Measurements from ENCODE around the gene ADO.
"Not testable (repeated sequence)": the region's sequence is repeated elsewhere in the genome, so short reads cannot be mapped to it uniquely, and the experiment has no call there.

Gene ADO

DNA sequence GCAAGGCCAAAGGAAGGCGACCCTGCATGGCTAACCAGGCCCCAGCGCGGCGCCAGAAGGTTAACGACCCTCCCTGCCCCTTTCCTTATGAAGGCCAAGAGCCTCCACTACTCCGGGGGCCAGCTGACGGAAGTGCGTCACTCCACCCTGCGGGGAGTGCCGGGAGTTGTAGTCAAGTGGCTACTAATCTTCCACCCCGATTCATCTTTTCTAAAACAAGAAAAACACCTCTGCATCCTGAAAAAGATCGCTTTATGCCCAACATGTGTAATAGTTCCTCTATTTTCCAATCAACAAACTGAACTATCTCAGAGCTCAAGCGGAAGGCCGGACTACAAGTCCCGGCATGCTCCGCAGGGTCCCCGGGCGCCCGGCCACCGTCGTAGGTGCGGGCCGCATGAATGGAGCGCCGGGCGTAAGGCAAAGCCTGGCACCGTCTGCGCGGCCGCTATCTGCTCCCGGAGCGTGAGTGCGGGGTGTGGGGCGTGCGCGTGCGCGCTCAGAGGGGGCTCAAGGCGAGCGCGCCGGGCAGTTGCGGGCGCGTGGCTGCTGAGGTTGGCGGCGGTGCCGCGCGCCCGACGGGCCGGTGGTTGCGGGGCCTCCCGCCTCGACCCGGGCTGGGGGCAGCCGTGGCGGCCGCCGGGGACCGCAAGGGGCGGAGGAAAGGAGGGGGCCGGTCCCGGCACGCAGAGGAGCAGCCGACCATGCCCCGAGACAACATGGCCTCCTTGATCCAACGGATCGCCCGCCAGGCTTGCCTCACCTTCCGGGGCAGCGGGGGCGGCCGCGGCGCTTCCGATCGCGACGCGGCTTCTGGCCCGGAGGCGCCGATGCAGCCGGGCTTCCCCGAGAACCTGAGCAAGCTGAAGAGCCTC lies at the start of gene ADO:
ADO (plus strand) TSS at position 365 of the 875 bp plus-strand sequence; CDS start at position 705, 340 bp downstream.
- peak; percentile 93 to 94 for DNase-seq

DNA sequence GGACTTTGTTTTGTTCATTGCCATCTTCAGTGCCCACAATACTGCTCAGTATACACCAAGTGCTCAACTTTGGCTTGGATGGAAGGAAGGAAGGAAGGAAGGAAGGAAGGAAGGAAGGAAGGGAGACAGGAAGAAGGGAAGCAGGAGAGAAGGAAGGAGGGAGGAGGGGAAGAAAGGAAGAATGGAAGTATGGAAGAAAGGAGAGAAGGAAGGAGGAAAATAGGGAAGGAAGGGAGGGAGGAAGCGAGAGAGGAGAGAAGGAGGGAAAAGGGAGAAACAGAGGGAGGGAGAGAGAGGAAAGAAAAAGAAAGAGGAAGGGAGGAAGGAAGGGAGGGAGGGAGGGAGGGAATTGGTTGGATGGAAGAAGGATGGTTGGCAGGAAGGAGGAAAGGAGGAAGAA lies 49.6 kb upstream of the ADO start:
- no peak for DNase-seq

DNA sequence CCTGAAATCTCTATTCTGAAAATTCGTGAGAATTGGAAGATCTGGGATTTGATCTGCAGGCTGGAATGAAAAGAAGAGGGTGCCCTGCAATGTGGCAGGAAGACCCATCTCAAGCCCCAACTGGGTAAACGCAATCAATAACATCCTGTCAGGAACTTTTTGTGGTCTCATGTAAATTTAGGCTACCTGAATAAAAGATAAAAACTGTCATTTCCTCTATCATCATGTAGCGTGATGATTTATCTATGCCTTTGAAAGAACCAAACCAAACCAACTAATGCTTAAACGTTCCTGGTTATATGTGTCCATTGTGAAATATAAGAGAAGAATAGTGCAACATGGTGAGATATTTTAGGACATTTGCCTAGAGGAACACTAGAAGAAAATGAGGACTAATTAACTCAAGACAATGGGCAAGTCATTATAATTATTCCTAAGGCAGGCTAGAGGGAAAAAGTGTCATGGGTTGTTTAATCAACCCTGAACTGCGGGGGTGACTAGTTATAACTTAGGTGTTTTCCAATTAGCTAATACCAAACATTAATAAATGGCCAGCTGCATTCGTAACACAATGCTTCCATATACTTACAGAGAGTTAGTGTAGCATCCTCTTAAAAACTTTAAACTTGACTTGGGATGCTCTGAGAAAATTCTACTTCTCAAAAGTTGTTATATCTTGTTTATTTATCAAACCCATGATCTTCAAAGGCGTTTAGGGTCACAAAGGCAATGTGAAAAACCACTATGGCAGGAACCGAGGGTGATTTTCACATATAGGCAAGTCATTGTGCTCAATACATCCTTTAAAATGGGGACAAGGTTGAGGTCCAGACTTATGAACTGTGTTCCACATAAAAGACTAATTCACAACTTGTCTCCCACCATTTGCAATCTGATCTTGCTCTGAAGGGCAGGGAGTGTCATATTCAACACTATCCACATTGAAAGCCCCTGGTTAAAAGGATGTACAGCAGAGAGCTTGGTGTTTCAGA lies 48.6 kb upstream of the ADO start:
- no peak for DNase-seq

DNA sequence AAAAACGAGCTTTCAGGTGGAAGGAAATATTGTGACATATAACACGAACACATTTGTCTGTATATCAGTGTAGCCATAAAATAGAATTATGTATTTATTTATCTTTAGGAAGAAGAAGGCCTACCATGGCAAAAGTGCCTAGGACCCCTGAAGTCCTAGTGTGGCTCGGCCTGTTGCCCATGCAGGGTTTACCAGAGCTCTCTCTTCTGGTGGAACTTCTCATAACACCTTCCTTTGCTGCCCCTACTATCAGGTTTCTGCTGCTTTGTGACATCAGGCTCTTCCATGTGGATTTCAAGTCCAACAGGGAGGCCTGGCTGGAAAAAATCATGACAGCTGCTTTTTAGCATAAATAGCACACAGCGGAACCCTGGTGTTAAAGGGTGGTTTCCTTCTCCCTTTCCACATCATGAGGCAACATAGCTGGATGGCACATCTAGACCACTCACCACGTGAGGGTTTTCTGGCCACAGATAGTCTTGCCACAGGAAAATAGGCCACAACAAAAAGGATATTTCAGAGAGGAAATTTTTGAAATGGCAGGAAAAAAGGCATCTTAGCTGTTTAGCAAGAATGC lies 44.8 kb upstream of the ADO start:
- DNase-seq = peak; percentile 38 to 48

DNA sequence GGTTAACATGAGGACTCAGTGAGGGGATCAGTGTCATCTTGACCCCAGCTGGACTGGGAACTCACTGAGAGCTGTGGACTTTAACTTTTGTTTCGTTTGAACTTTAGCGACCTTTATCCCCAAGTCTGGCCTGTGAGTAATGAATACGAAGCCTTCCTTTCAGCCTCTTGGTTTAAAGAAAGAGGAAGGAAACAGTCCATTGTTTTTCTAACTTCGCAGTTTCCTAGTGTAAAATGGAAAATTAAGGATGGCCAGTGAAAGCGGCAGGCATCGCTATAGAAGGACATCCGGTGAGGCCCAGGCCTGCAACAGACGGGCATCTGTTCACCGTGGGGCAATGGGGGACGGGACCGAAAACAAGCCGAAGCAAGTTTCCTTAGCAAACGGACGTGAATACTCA lies 44.1 kb upstream of the ADO start:
- peak; percentile 71 to 76 for DNase-seq

DNA sequence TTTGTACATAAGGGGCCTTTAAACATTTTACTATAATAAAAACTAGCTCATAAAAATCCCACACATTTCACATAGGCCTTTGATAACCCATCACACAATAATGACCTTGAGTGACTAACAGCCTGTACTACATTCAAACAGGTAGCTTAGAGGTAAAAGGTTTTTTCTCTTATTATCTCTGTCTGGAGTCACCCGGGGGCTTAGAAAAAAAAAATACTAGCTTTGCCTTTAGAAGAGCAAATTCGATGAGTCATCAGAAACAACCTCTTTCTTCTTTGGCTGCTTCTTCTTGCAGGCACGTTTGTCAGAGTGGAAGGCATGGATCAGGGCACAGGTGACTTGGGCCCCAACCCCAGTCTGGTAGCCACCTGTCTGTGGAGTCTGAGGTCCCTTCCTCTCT lies 43.4 kb upstream of the ADO start:
- peak; percentile 12 to 42 for DNase-seq

DNA sequence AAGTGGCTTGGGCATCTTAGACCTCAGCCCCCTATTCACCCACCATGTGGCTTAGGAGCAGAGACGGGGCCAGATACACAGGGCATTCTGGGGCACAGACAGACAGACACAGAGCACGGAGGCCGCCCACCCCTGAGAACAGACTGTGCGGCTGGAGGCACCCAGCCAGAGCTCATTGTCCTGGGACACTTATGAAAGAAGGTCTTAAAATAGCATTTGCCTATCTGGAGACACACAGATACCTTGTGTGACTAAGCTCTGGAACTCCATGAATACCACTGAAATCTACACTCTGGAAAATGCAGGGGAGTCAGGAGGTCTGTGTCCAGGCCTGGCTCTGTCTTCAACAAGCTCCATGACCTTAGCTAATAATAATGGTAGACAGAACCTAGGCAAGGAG lies 41.4 kb upstream of the ADO start:
- DNase-seq = no peak

DNA sequence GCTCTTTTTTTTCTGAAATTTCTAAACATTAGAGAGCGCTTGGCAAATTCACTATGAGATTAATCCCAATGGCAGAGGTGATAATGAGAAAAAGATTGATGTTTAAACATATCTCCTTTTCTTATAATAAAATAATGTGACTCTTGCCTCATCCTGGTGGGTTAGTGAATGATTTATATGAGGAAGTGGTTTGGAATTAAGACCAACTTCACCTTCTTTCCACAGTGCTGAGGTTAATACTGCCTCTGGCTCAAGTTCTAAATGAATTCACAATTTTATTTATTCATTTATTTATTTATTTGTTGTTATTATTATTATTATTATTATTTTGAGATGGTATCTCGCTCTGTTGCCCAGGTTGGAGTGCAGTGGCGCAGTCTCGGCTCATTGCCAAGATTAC lies 40.5 kb upstream of the ADO start:
- DNase-seq = no peak

DNA sequence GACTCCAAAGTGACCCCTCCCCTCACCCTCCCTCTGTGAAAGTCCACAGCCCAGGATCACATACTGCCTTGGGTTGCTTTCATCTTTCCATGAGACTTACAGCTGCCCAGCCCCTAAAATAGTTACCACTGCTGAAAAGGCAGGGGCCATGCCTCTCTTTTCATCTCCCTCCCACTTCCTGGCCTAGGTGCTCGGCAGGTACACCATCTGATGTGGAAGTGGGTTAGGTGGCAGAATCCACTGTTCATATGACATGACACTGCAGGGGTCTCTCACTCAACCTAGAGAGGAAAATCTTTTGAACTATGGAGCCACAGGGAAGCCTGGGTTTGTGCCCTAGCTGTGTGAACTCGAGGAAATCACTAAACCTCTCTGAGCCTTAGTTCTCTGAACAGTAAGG lies 38.8 kb upstream of the ADO start:
- no peak for DNase-seq

DNA sequence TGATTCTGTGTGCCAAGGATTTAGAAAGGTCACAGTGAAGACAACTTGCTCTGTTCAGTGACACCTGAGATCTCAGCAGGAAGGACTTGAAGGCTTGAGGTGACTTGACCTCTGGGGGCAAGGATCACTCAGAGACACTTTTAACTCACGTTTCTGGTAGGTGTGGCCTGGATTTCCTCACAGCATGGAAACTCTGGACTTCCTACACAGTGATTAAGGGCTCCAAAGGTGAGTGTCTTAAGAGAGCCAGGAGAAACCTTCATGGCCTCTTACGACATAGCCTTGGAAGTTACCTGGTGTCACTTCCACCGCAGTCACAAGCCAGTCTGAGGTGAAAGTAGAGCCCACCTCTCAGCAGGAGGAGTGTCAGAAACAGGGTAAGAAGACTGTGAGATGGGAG lies 38.1 kb upstream of the ADO start:
- DNase-seq = no peak

DNA sequence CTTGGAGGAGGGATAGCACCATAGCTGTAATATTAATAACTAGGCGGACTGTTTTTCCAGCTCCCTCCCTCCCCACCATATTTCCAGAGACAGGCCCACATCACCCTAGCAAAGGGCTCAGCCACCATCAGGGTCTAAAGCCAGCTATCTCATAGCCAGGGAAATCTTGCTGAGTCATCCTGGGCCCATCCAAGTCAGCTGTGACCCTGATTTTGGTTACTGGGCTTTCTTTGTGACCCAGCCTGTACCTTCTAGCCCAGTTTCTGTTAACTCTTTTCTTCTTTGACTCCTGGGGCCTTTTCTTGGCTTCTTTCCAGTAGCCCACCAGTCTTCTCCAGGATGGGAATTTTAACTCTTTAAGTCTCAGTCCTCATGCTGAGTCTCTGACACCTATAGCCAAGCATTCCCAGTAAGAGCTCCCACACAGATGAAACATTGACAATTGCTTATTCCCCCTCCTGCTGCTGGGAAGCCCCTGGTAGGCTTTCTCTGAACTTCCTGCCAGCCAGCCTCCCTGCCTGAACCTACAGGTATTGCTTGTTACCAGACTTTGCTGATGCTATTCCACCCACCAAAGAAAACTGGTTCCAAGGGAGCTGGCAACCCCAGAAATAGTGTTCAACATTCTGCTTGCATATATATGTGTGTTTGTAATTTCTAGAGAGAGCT lies 34.8 kb upstream of the ADO start:
- no peak for DNase-seq

DNA sequence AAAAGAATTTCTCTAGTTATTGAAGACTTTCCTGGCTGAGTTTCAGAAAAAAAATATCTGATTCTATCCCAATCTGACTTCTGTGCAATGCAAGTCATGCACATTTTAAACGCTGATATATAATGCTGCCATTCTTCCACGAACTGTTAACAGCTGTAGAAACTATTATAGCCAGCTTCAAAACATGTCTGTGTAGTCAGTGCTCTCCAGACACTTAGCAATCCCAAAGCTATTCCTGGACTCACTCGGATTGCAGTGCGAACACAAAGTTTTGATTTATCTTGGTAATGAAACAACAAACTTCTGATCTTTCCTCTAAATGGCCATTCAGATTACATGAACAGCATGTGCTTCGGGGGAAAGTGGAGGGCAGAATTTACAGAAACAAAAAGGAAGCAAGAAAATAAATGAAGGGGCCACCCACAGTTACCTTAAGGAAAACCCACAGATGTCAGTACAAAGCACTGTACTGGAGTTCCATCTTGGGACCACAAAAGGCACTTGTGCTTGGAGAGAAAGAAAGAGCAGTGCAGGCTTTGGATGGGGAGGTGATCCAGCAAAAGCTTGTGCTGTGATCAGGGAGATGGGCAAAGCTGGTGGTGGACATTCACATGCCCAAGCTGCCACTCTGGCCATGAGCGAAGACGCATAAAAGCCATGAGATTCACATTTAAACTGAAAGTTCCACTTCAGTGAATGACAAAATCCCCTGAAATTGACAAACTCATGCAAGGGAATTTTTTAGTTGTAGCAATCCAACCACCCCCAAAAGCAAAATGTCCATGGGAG lies 32.1 kb upstream of the ADO start:
- DNase-seq = no peak

DNA sequence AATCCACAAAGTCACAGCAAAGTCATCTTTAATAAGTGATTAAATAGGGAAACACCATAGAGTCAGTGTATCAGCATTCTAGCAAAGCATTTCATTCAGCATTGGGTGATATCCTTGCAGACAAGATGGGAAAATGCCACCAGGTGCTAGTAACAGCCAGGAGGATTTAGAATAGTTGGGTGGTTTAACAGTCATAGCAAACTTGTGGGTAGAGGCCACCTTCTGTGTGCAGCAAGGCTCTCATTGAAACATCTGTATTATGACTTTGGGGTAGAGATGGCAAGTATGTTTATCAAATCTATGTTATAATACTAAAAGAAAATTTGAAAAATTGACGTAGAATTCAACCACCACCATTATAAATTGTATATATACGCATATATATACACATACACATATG lies 26.4 kb upstream of the ADO start:
- DNase-seq = no peak

DNA sequence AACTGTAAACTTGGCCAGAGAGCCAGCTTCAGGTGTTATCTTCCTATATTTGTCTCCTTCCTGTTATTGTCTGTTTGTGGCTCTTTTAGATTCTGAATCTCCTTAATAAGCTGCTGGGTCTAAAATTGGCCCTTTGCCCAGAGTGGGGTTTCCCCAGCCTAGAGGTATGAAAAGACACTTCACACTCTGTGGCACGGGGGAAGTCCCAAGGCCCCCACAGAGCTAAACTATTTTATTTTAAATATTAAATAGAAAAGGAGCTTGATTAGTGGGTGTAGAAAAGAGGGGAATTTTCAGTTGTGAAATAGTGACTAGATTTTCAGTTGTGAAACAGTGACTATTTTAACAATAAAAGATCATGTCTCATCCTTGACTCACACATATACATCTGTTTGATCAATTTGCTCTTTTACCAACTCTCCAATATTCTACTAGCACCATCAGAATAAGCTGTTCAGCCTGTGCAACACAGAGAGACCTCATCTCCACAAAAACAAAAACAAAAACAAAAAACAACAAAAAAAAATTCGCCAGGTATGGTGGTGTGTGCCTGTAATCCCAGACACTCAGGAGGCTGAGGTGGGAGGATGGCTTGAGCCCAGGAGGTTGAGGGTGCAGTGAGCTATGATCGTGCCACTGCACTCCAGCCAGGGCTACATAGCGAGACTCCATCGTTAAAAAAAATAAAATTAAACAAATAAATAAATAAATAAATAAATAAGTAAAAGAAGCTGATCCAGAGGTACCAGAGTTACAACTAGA lies 24.9 kb upstream of the ADO start:
- peak; percentile 7 to 15 for DNase-seq

DNA sequence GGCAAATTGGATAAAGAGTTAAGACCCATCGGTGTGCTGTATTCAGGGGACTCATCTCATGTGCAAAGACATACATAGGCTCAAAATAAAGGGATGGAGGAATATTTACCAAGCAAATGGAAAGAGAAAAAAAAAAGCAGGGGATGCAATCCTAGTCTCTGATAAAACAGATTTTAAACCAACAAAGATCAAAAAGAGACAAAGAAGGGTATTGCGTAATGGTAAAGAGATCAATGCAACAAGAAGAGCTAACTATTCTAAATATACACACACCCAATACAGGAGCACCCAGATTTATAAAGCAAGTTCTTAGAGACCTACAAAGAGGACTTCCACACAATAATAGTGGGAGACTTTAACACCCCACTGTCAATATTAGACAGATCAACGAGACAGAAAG lies 20.0 kb upstream of the ADO start:
- DNase-seq = not testable (repeated sequence)

DNA sequence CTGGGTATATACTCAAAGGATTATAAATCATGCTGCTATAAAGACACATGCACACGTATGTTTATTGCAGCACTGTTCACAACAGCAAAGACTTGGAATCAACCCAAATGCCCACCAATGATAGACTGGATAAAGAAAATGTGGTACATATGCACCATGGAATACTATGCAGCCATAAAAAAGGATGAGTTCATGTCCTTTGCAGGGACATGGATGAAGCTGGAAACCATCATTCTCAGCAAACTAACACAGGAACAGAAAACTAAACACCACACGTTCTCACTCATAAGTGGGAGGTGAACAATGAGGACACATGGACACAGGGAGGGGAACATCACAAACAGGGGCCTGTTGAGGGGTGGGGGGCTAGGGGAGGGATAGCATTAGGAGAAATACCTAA lies 16.2 kb upstream of the ADO start:
- DNase-seq = not testable (repeated sequence)

DNA sequence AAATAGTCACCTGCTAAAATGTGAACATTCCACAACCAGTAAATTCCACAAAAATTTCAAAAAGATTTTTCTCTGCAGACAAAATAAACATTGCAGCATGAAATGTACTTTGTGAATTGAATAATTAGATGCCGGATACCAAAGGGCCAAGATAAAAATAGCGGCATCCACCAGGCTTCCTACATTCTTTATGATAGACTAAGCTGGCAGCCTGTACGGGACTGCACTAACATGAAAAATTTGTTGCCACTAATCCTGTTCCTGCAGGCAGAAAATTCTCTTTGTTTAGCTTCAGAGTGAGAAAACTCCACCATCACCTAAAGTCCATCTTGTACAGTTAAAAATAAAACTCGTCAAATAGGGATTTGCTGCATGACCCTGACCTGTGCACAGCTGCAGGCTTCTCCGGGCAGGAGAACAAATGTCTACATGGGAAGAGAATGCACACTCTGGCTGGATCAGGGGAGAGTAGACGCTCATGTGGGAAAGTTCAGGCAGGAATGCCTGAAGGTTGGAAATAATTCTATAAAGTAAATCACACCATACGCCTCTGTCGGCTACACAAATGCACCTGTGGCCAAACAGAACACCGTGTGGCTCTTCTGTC lies 15.6 kb upstream of the ADO start:
- no peak for DNase-seq

DNA sequence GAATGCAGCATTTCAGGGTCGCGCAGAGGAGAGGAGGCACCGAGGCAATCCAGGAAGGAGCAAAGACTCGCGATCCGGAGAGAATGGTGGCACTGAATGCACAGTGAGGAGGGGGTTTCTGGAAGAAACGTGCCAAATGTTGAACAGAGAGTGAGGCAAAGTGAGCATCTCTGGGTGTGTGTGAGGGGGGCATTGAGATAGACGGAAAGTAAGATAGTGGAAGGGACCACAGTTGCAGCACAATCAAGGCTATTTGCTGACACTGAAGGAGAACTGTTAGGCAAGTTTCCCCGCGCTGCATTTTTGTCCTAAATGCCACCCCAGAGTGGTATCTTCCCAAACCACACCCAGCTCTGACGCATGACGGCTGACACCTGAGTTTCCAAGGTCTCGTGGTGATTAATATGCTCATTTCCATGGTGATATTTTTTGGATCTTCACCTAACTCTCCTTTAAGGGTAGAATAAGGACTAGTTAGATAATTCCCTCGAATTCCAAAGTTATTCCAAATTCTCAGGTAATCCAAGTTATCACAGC lies 14.4 kb upstream of the ADO start:
- no peak for DNase-seq

DNA sequence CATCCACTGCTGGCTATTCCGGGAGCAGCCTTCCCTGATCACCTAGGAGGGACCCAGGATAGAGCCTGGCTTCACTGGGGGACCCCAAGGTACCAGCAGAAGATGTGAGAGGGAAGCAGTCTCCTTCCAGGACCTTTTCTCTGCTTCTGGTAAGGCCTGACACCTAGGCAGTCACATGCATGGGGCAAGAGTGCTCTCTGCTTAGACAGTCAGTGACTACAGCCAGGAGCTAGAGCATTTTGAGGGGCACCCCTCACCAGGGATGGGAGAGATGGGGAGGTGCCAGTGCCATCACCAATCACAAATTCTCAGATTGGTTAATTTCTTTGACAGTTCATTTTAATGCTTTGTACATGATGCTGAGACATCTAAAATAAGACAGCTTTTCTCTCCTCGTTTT lies 13.9 kb upstream of the ADO start:
- no peak for DNase-seq

DNA sequence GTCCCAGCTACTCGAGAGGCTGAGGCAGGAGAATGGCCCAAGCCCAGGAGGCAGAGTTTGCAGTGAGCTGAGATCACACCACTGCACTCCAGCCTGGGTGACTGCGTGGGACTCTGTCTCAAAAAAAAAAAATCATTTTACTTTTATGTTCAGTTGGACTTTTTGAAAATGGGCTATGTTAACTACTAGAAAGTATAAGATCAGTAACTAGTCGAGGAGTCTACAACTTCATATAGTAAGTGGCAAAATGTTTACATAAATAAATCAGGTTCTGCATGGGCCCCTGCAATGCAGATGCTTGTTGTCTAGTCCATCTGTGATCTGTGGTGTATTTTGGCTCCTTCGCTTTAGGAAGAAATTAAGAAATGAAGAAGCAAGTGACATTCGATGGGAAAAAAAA lies 12.3 kb upstream of the ADO start:
- no peak for DNase-seq
